HepG2 (cell line): ENCODE results near the gene SCARB2. TPM values are rescaled to one million over a fixed set of nuclear protein-coding genes. Genes with fewer than 3 reads are reported as not detected.

Experiments used
- CBFB ChIP-seq: sonication (generic); formaldehyde crosslinking; IDR thresholded peaks from 2 replicates; pipeline ENCODE4 v1.4.0; 2020; ENCODE audit warnings: missing genetic modification reagents
- CBX5 ChIP-seq: sonication (generic); formaldehyde crosslinking; IDR thresholded peaks from 2 replicates; pipeline ENCODE4 v1.4.0; 2020; ENCODE audit warnings: missing genetic modification reagents, borderline replicate concordance
- CHD4 ChIP-seq: fragments of 200-600 bp; sonication (generic); IDR thresholded peaks from 2 replicates; pipeline ENCODE4 v1.7.0; 2017; ENCODE audit warnings: mild to moderate bottlenecking, low read length, borderline replicate concordance
- DMAP1 ChIP-seq: IDR thresholded peaks from 2 replicates; pipeline ENCODE4 v1.6.1; 2016
- FOSL2 ChIP-seq: sonication (generic); formaldehyde crosslinking; IDR thresholded peaks from 2 replicates; pipeline ENCODE4 v1.4.0; 2020; ENCODE audit warnings: missing genetic modification reagents
- FOXA3 ChIP-seq: IDR thresholded peaks from 2 replicates; pipeline ENCODE4 v1.6.1; 2016; ENCODE audit warnings: missing genetic modification reagents, missing compliant biosample characterization
- MED1 ChIP-seq: sonication (generic); formaldehyde crosslinking; IDR thresholded peaks from 2 replicates; pipeline ENCODE4 v1.4.0; 2020; ENCODE audit warnings: missing genetic modification reagents
- MIER3 ChIP-seq: IDR thresholded peaks from 2 replicates; pipeline ENCODE4 v1.6.1; 2016; ENCODE audit warnings: missing compliant biosample characterization, borderline replicate concordance
- MYNN ChIP-seq: sonication (generic); formaldehyde crosslinking; IDR thresholded peaks from 2 replicates; pipeline ENCODE4 v1.4.0; 2020; ENCODE audit warnings: mild to moderate bottlenecking, low read depth, missing genetic modification reagents
- RAD21 ChIP-seq: fragments of 450-650 bp; formaldehyde crosslinking; IDR thresholded peaks from 2 replicates; pipeline ENCODE4 v1.5.0; 2020; ENCODE audit warnings: mild to moderate bottlenecking
- SALL1 ChIP-seq: sonication (generic); formaldehyde crosslinking; IDR thresholded peaks from 2 replicates; pipeline ENCODE4 v1.8.0; 2022; ENCODE audit warnings: mild to moderate bottlenecking, missing genetic modification reagents
- STAT5B ChIP-seq: sonication (generic); formaldehyde crosslinking; IDR thresholded peaks from 2 replicates; pipeline ENCODE4 v1.4.0; 2020; ENCODE audit warnings: missing genetic modification reagents
- SYNCRIP ChIP-seq: fragments of 200-400 bp; formaldehyde crosslinking; IDR thresholded peaks from 2 replicates; pipeline ENCODE4 v1.6.1; 2018; ENCODE audit warnings: mild to moderate bottlenecking, low read depth, low read length; ENCODE audit not compliant: insufficient read depth
- ZIK1 ChIP-seq: sonication (generic); formaldehyde crosslinking; IDR thresholded peaks from 2 replicates; pipeline ENCODE4 v1.5.0; 2020; ENCODE audit warnings: mild to moderate bottlenecking, low read depth, missing genetic modification reagents, borderline replicate concordance
- ZNF160 ChIP-seq: sonication (generic); formaldehyde crosslinking; IDR thresholded peaks from 2 replicates; pipeline ENCODE4 v1.8.0; 2022; ENCODE audit warnings: mild to moderate bottlenecking, inconsistent platforms, missing genetic modification reagents
- ZNF224 ChIP-seq: sonication (generic); formaldehyde crosslinking; IDR thresholded peaks from 2 replicates; pipeline ENCODE4 v1.5.0; 2020; ENCODE audit warnings: mild to moderate bottlenecking, missing genetic modification reagents
- ZNF558 ChIP-seq: sonication (generic); formaldehyde crosslinking; IDR thresholded peaks from 2 replicates; pipeline ENCODE4 v1.9.0; 2022; ENCODE audit warnings: mild to moderate bottlenecking, missing genetic modification reagents, borderline replicate concordance
- ZNF703 ChIP-seq: sonication (generic); formaldehyde crosslinking; IDR thresholded peaks from 2 replicates; pipeline ENCODE4 v1.5.1; 2020; ENCODE audit warnings: missing genetic modification reagents, mild to moderate bottlenecking, moderate library complexity, borderline replicate concordance
- ZNF713 ChIP-seq: sonication (generic); formaldehyde crosslinking; IDR thresholded peaks from 2 replicates; pipeline ENCODE4 v1.4.0; 2020; ENCODE audit warnings: mild to moderate bottlenecking, missing genetic modification reagents
- polyA plus RNA-seq, 8 experiments: library from polyadenylated mRNA; depleted of rRNA in 3 of 8; stranded (reverse) in 7 of 8; unstranded in 1 of 8; fragments of >200 nt; fragmentation: Illumina TruSeq in 4 of 8; extraction: Trizol in 4 of 8; gene quantifications; 2 replicates each; pipeline versions ENCODE4 v1.2.1 to v1.2.3, GENCODE V29; 2011 to 2016; ENCODE audit warnings: low read depth in 4 of 8, missing spikeins in 1 of 8, mixed read lengths in 1 of 8; ENCODE audit not compliant: insufficient read depth in 1 of 8
- total RNA-seq, 5 experiments: library from RNA; depleted of rRNA; stranded (reverse); fragments of >200 nt; fragmentation: Illumina TruSeq; extraction: Trizol; gene quantifications; 2 replicates each; pipeline ENCODE4 v1.2.3, GENCODE V29; 2016; ENCODE audit warnings: low read depth in 1 of 5
- TF ChIP-seq, protein P1 (sequence below): sonication (generic); formaldehyde crosslinking; IDR thresholded peaks from 2 replicates; pipeline ENCODE4 v1.4.0; 2020; ENCODE audit warnings: missing genetic modification reagents, borderline replicate concordance
- TF ChIP-seq, protein P2 (sequence below): sonication (generic); formaldehyde crosslinking; conservative IDR thresholded peaks from 2 replicates; pipeline ENCODE4 v1.4.0; 2020; ENCODE audit warnings: missing genetic modification reagents
- TF ChIP-seq, protein P3 (sequence below): sonication (generic); formaldehyde crosslinking; IDR thresholded peaks from 2 replicates; pipeline ENCODE4 v1.8.0; 2022; ENCODE audit warnings: mild to moderate bottlenecking, missing genetic modification reagents; ENCODE audit not compliant: insufficient replicate concordance
- TF ChIP-seq, protein P4 (sequence below): sonication (generic); formaldehyde crosslinking; IDR thresholded peaks from 2 replicates; pipeline ENCODE4 v1.9.0; 2022; ENCODE audit warnings: missing genetic modification reagents, mild to moderate bottlenecking, borderline replicate concordance

SCARB2 gene
- total and polyA plus RNA-seq, 2 of the 13 experiments (the other 11 are each of a cell fraction or from before 2014, with no cell fraction given), result 40.6 to 43.4 TPM

DNA sequence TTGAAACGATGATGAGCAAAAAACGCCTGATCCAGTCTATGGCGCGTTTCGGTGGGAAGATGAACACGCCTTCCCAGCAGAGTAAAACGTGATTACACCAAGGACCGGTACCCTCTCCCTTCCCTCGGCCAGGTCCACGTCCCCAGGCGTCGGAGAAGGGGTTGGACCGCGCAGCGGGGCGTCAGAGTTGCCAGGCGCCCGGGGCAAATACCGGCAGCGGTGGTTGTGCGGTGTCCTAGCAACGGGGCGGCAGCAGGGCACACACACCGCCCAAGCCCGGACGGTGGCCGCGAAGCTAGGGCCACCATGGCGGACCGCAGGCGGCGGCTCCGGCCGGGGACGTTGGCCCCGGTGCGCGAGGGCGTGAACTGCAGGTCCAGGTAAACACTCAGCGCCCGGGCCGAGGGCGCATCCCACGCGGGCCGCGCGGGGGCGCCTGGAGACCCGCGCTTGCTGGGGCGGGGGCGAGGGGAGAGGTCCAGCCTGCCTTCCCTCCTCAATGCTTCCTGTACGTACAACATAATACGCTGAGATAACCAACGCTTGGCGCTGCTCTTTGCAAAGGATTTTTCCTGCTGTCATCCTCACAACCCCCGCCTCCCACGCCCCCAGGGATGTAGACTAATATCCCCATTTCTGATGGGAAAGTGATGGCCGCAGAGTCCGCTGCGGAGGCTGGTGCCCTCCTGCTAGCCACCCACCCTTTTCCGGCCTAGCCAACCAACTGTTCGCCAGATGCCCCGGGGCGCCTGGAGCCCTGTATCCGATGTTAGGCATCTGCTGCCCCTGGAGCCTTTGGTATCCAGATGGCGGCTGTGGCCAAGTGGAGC lies 38.0 kb upstream of the SCARB2 start, which contains the start of gene FAM47E (continued):
- TF ChIP-seq, protein P1, sequence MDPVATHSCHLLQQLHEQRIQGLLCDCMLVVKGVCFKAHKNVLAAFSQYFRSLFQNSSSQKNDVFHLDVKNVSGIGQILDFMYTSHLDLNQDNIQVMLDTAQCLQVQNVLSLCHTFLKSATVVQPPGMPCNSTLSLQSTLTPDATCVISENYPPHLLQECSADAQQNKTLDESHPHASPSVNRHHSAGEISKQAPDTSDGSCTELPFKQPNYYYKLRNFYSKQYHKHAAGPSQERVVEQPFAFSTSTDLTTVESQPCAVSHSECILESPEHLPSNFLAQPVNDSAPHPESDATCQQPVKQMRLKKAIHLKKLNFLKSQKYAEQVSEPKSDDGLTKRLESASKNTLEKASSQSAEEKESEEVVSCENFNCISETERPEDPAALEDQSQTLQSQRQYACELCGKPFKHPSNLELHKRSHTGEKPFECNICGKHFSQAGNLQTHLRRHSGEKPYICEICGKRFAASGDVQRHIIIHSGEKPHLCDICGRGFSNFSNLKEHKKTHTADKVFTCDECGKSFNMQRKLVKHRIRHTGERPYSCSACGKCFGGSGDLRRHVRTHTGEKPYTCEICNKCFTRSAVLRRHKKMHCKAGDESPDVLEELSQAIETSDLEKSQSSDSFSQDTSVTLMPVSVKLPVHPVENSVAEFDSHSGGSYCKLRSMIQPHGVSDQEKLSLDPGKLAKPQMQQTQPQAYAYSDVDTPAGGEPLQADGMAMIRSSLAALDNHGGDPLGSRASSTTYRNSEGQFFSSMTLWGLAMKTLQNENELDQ (CRISPR knock-in tag), result no peak
- TF ChIP-seq ZNF713 (CRISPR knock-in tag) (0 out of 2 replicates have a peak, but pooled peaks have one; percentile 40), CHD4 (no peak), ZIK1 (CRISPR knock-in tag) (no peak), CBX5 (no peak), RAD21 (CRISPR knock-in tag) (peak; percentile 96), SYNCRIP (no peak), SALL1 (CRISPR knock-in tag) (peak; percentile 93), DMAP1 (CRISPR knock-in tag) (0 out of 2 replicates have a peak, but pooled peaks have one; percentile 39), STAT5B (CRISPR knock-in tag) (no peak), MIER3 (CRISPR knock-in tag) (peak; percentile 50; the same call in 1 of the 2 replicates), ZNF703 (0 out of 2 replicates have a peak, but pooled peaks have one; percentile 77), ZNF558 (CRISPR knock-in tag) (no peak), FOXA3 (CRISPR knock-in tag) (peak; percentile 75), MYNN (CRISPR knock-in tag) (0 out of 2 replicates have a peak, but pooled peaks have one; percentile 34), ZNF160 (peak; percentile 82), CBFB (peak; percentile 82), ZNF224 (CRISPR knock-in tag) (peak; percentile 95), MED1 (peak; percentile 63; the same call in 1 of the 2 replicates), FOSL2 (CRISPR knock-in tag) (peak; percentile 24)
- TF ChIP-seq, protein P2, sequence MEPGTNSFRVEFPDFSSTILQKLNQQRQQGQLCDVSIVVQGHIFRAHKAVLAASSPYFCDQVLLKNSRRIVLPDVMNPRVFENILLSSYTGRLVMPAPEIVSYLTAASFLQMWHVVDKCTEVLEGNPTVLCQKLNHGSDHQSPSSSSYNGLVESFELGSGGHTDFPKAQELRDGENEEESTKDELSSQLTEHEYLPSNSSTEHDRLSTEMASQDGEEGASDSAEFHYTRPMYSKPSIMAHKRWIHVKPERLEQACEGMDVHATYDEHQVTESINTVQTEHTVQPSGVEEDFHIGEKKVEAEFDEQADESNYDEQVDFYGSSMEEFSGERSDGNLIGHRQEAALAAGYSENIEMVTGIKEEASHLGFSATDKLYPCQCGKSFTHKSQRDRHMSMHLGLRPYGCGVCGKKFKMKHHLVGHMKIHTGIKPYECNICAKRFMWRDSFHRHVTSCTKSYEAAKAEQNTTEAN (CRISPR knock-in tag), result peak; percentile 54; the same call in 1 of the 2 replicates
- TF ChIP-seq, protein P3, sequence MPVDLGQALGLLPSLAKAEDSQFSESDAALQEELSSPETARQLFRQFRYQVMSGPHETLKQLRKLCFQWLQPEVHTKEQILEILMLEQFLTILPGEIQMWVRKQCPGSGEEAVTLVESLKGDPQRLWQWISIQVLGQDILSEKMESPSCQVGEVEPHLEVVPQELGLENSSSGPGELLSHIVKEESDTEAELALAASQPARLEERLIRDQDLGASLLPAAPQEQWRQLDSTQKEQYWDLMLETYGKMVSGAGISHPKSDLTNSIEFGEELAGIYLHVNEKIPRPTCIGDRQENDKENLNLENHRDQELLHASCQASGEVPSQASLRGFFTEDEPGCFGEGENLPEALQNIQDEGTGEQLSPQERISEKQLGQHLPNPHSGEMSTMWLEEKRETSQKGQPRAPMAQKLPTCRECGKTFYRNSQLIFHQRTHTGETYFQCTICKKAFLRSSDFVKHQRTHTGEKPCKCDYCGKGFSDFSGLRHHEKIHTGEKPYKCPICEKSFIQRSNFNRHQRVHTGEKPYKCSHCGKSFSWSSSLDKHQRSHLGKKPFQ, result no peak
- TF ChIP-seq, protein P4, sequence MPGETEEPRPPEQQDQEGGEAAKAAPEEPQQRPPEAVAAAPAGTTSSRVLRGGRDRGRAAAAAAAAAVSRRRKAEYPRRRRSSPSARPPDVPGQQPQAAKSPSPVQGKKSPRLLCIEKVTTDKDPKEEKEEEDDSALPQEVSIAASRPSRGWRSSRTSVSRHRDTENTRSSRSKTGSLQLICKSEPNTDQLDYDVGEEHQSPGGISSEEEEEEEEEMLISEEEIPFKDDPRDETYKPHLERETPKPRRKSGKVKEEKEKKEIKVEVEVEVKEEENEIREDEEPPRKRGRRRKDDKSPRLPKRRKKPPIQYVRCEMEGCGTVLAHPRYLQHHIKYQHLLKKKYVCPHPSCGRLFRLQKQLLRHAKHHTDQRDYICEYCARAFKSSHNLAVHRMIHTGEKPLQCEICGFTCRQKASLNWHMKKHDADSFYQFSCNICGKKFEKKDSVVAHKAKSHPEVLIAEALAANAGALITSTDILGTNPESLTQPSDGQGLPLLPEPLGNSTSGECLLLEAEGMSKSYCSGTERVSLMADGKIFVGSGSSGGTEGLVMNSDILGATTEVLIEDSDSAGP (CRISPR knock-in tag), result peak; percentile 88
